ENCODE measurements around the gene FSD1L. TPM values are rescaled to one million over a fixed set of nuclear protein-coding genes. Genes with fewer than 3 reads are reported as not detected.

Gene FSD1L
- total and polyA plus RNA-seq, 2 donors, result 1.6 to 2.5 TPM

DNA sequence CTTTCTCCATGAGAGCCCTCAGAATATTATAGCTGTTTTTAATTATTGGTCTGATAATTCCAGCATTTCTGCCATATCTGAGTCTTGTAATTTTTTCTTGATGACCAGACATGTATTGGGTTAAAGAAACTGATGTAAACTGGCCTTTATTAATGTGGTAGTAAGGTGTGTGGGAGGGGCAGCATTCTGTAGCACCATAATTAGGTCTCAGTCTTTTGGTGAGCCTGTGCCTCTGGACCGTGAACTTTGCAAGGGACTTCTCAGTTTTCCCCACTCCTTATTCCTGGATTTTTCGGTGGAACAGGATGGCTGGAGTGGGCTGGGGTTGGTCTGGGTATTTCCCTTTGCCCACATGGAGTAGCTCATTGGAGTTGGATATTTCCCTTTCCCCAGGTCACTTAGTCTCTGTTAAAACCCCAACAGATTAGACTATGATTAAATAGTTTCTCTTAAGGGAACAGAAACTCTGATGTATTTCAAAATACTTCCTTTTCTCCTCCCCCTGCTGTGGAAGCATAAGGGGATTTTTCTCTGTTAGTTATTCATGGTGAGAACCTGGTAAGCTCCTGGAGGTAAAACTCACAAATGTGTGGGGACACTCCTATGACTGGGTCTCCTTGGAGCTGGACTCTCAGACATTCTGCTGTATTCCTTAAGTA lies 52.4 kb downstream of the FSD1L start:
- peak in 1 of 9 donors; percentile 1 for DNase-seq (ENCODE audit: low read depth in 6 of 9, low spot score in 9 of 9)
- no peaks in the 10 kb centered on the region for H3K9me3 ChIP-seq (ENCODE audit: control insufficient read depth in 2 of 2, insufficient read depth in 1 of 2, low read length in 1 of 2)
- H3K27me3 ChIP-seq (ENCODE audit: control insufficient read depth in 2 of 2, insufficient read depth in 1 of 2, low read length in 1 of 2), result no peaks in the 10 kb centered on the region
- no peaks in the 10 kb centered on the region for H3K4me1 ChIP-seq (ENCODE audit: control insufficient read depth in 2 of 2, insufficient read depth in 2 of 2, low read length in 2 of 2)
- WGBS, result 85% methylated on average over 2 of the region's 2 CpGs
- no peak overlapping the region for H3K27ac ChIP-seq (ENCODE audit: low read depth in 1 of 2, low read length in 1 of 2)
- H3K36me3 ChIP-seq (ENCODE audit: control insufficient read depth in 2 of 2, insufficient read depth in 2 of 2, low read length in 1 of 2), result no peaks in the 10 kb centered on the region
- H3K4me3 ChIP-seq (ENCODE audit: low read length in 2 of 2), result no peak overlapping the region

GRCh38 chr9:105501414-105501813 lies 53.6 kb downstream of the FSD1L start:
- Histone ChIP-seq H3K9me3 (ENCODE audit: control insufficient read depth in 2 of 2, insufficient read depth in 1 of 2, low read length in 1 of 2) (no peaks in the 10 kb centered on the region), H3K36me3 (ENCODE audit: control insufficient read depth in 2 of 2, insufficient read depth in 2 of 2, low read length in 1 of 2) (no peaks in the 10 kb centered on the region), H3K4me1 (ENCODE audit: control insufficient read depth in 2 of 2, insufficient read depth in 2 of 2, low read length in 2 of 2) (no peaks in the 10 kb centered on the region), H3K27ac (ENCODE audit: low read depth in 1 of 2, low read length in 1 of 2) (no peak overlapping the region), H3K4me3 (ENCODE audit: low read length in 2 of 2) (no peak overlapping the region), H3K27me3 (ENCODE audit: control insufficient read depth in 2 of 2, insufficient read depth in 1 of 2, low read length in 1 of 2) (no peaks in the 10 kb centered on the region)
- no peak for DNase-seq (ENCODE audit: low read depth in 6 of 9, low spot score in 9 of 9)
- 97% methylated on average over 4 of the region's 4 CpGs for WGBS

DNA sequence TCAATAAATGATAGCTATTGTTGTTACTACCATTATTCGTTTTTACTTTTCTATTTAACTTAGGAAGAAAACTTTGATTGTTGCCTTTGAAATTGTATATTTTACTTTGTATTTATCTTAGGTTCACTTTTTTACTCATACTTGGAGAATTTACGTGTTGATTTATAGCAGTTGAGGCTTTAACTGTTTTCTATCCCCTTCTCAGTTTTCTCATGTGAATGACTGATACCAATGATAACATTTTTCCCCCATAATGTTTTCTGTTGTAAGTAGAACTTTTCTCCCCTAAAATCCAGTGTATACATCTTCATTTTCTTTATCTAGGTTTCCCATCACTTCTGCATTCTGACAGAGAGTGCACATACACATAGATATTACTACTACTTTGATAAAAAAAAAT lies 54.4 kb downstream of the FSD1L start:
- H3K4me3 ChIP-seq (ENCODE audit: low read length in 2 of 2), result no peak overlapping the region
- H3K27me3 ChIP-seq (ENCODE audit: control insufficient read depth in 2 of 2, insufficient read depth in 1 of 2, low read length in 1 of 2), result no peaks in the 10 kb centered on the region
- WGBS, result 95% methylated on average over 2 of the region's 2 CpGs

DNA sequence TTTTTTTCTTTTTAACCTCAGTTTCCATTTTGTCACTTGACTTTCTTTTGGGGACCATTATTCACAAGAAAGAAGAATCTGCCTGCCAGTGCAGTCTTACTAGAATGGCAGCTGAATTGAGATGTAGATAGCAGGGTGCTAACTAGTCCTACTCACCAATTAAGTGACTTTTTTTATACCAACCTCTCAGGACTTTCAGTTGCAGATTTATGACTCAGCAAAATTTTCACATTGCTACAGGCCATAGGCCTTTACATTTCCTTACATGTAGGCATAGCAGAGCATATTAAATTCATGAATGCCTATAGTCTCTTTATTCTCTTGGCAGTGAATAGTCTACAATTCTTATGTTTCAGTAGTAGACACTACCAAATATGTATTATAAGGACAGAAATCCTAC lies 56.0 kb downstream of the FSD1L start:
- H3K27ac ChIP-seq (ENCODE audit: low read depth in 1 of 2, low read length in 1 of 2), result no peak overlapping the region
- no peaks in the 10 kb centered on the region for H3K4me1 ChIP-seq (ENCODE audit: control insufficient read depth in 2 of 2, insufficient read depth in 2 of 2, low read length in 2 of 2)
- no peaks in the 10 kb centered on the region for H3K27me3 ChIP-seq (ENCODE audit: control insufficient read depth in 2 of 2, insufficient read depth in 1 of 2, low read length in 1 of 2)
- no peaks in the 10 kb centered on the region for H3K36me3 ChIP-seq (ENCODE audit: control insufficient read depth in 2 of 2, insufficient read depth in 2 of 2, low read length in 1 of 2)
- H3K4me3 ChIP-seq (ENCODE audit: low read length in 2 of 2), result no peak overlapping the region
- H3K9me3 ChIP-seq (ENCODE audit: control insufficient read depth in 2 of 2, insufficient read depth in 1 of 2, low read length in 1 of 2), result no peaks in the 10 kb centered on the region
- DNase-seq (ENCODE audit: low read depth in 6 of 9, low spot score in 9 of 9), result no peak

More for the DNA sequence above, 54.4 kb downstream of the FSD1L start:
- Histone ChIP-seq H3K36me3 (ENCODE audit: control insufficient read depth in 2 of 2, insufficient read depth in 2 of 2, low read length in 1 of 2) (no peaks in the 10 kb centered on the region), H3K9me3 (ENCODE audit: control insufficient read depth in 2 of 2, insufficient read depth in 1 of 2, low read length in 1 of 2) (no peaks in the 10 kb centered on the region), H3K4me1 (ENCODE audit: control insufficient read depth in 2 of 2, insufficient read depth in 2 of 2, low read length in 2 of 2) (no peaks in the 10 kb centered on the region), H3K27ac (ENCODE audit: low read depth in 1 of 2, low read length in 1 of 2) (no peak overlapping the region)
- DNase-seq (ENCODE audit: low read depth in 6 of 9, low spot score in 9 of 9), result no peak

- WGBS, result 92% methylated on average over 4 of the region's 4 CpGs
Measured at GRCh38 chr9:105507096-105507790, 59.4 kb downstream of the FSD1L start.

GRCh38 chr9:105508530-105508929 lies 60.7 kb downstream of the FSD1L start:
- Histone ChIP-seq H3K4me1 (ENCODE audit: control insufficient read depth in 2 of 2, insufficient read depth in 2 of 2, low read length in 2 of 2) (no peaks in the 10 kb centered on the region), H3K27me3 (ENCODE audit: control insufficient read depth in 2 of 2, insufficient read depth in 1 of 2, low read length in 1 of 2) (no peaks in the 10 kb centered on the region), H3K9me3 (ENCODE audit: control insufficient read depth in 2 of 2, insufficient read depth in 1 of 2, low read length in 1 of 2) (no peaks in the 10 kb centered on the region), H3K4me3 (ENCODE audit: low read length in 2 of 2) (no peak overlapping the region), H3K36me3 (ENCODE audit: control insufficient read depth in 2 of 2, insufficient read depth in 2 of 2, low read length in 1 of 2) (no peaks in the 10 kb centered on the region), H3K27ac (ENCODE audit: low read depth in 1 of 2, low read length in 1 of 2) (no peak overlapping the region)
- no peak for DNase-seq (ENCODE audit: low read depth in 6 of 9, low spot score in 9 of 9)
- 96% methylated on average over 2 of the region's 2 CpGs for WGBS

More at GRCh38 chr9:105507096-105507790, 59.4 kb downstream of the FSD1L start:
- H3K9me3 ChIP-seq (ENCODE audit: control insufficient read depth in 2 of 2, insufficient read depth in 1 of 2, low read length in 1 of 2), result no peaks in the 10 kb centered on the region
- no peaks in the 10 kb centered on the region for H3K4me1 ChIP-seq (ENCODE audit: control insufficient read depth in 2 of 2, insufficient read depth in 2 of 2, low read length in 2 of 2)
- H3K27ac ChIP-seq (ENCODE audit: low read depth in 1 of 2, low read length in 1 of 2), result no peak overlapping the region
- no peak for DNase-seq (ENCODE audit: low read depth in 6 of 9, low spot score in 9 of 9)
- H3K36me3 ChIP-seq (ENCODE audit: control insufficient read depth in 2 of 2, insufficient read depth in 2 of 2, low read length in 1 of 2), result no peaks in the 10 kb centered on the region
- no peak overlapping the region for H3K4me3 ChIP-seq (ENCODE audit: low read length in 2 of 2)
- H3K27me3 ChIP-seq (ENCODE audit: control insufficient read depth in 2 of 2, insufficient read depth in 1 of 2, low read length in 1 of 2), result no peaks in the 10 kb centered on the region

DNA sequence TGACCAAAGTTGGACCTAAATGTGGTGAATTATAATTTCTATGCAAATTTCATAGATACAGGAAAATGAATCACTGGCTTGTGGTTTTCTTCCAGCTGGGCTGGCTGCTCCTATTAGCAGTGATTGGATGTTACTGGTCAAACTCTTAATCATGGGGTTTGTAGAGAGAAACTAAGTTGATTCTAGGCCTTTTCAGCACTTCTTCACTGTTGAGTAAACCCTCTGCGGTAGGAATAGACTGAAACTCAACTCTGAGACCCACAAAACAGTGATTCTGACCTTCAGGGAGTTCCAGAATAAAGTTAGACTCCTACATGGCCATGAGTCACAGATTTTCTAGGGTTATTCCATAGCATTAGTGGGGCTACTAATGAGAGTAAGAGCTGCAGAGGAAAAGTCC lies 62.2 kb downstream of the FSD1L start:
- Histone ChIP-seq H3K4me1 (ENCODE audit: control insufficient read depth in 2 of 2, insufficient read depth in 2 of 2, low read length in 2 of 2) (no peaks in the 10 kb centered on the region), H3K27ac (ENCODE audit: low read depth in 1 of 2, low read length in 1 of 2) (no peak overlapping the region), H3K9me3 (ENCODE audit: control insufficient read depth in 2 of 2, insufficient read depth in 1 of 2, low read length in 1 of 2) (no peaks in the 10 kb centered on the region), H3K4me3 (ENCODE audit: low read length in 2 of 2) (no peak overlapping the region), H3K36me3 (ENCODE audit: control insufficient read depth in 2 of 2, insufficient read depth in 2 of 2, low read length in 1 of 2) (no peaks in the 10 kb centered on the region), H3K27me3 (ENCODE audit: control insufficient read depth in 2 of 2, insufficient read depth in 1 of 2, low read length in 1 of 2) (no peaks in the 10 kb centered on the region)
- no peak for DNase-seq (ENCODE audit: low read depth in 6 of 9, low spot score in 9 of 9)
- WGBS, result 98% methylated on average over 1 of the region's 1 CpG

DNA sequence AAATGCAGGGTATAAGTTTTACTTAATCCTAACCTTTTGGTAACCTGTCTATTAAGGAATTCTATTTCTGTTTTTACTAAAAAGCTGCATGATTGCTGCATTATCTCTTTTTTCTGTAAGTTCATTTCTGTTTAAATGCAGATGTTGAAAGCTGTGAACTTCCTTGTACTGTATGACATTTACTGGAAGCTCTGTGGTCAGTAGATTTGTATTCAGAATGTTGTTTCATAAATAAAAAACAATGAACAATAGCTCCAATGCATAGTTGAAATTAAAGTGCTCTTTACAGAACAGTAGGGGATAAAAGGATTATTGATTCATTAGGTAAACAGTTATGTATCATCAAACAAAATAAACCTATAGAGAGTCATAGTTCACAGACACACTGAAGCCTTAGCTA lies 63.6 kb downstream of the FSD1L start:
- Histone ChIP-seq H3K9me3 (ENCODE audit: control insufficient read depth in 2 of 2, insufficient read depth in 1 of 2, low read length in 1 of 2) (no peaks in the 10 kb centered on the region), H3K27ac (ENCODE audit: low read depth in 1 of 2, low read length in 1 of 2) (no peak overlapping the region)

DNA sequence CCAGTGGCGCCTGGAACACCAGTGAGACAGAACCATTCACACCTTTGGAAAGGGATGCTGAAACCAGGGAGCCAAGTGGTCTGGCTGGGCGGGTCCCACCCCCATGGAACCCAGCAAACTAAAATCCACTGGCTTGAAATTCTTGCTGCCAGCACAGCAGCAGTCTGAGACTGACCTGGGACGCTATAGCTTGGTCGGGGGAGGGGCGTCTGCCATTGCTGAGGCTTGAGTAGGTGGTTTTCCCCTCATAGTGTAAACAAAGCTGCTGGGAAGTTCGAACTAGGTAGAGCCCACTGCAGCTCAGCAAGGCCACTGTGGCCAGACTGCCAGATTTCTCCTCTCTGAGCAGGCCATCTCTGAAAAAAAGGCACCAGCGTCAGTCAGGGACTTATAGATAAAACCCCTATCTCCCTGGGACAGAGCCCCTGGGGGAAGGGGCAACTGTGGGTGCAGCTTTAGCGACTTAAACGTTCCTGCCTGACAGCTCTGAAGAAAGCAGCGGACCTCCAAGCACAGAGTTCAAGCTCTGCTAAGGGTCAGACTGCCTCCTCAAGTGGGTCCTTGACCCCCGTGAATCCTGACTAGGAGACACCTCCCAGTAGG lies 68.1 kb downstream of the FSD1L start:
- Histone ChIP-seq H3K27me3 (ENCODE audit: control insufficient read depth in 2 of 2, insufficient read depth in 1 of 2, low read length in 1 of 2) (no peaks in the 10 kb centered on the region), H3K4me1 (ENCODE audit: control insufficient read depth in 2 of 2, insufficient read depth in 2 of 2, low read length in 2 of 2) (no peaks in the 10 kb centered on the region), H3K36me3 (ENCODE audit: control insufficient read depth in 2 of 2, insufficient read depth in 2 of 2, low read length in 1 of 2) (no peaks in the 10 kb centered on the region), H3K27ac (ENCODE audit: low read depth in 1 of 2, low read length in 1 of 2) (no peak overlapping the region), H3K4me3 (ENCODE audit: low read length in 2 of 2) (no peak overlapping the region), H3K9me3 (ENCODE audit: control insufficient read depth in 2 of 2, insufficient read depth in 1 of 2, low read length in 1 of 2) (no peaks in the 10 kb centered on the region)
- 94% methylated on average over 11 of the region's 11 CpGs for WGBS
- no peak for DNase-seq (ENCODE audit: low read depth in 6 of 9, low spot score in 9 of 9)

More for the DNA sequence above, 63.6 kb downstream of the FSD1L start:
- Histone ChIP-seq H3K4me3 (ENCODE audit: low read length in 2 of 2) (no peak overlapping the region), H3K36me3 (ENCODE audit: control insufficient read depth in 2 of 2, insufficient read depth in 2 of 2, low read length in 1 of 2) (no peaks in the 10 kb centered on the region), H3K4me1 (ENCODE audit: control insufficient read depth in 2 of 2, insufficient read depth in 2 of 2, low read length in 2 of 2) (no peaks in the 10 kb centered on the region), H3K27me3 (ENCODE audit: control insufficient read depth in 2 of 2, insufficient read depth in 1 of 2, low read length in 1 of 2) (no peaks in the 10 kb centered on the region)
- DNase-seq (ENCODE audit: low read depth in 6 of 9, low spot score in 9 of 9), result no peak

All from thymus (tissue), 11 donors.